ENCODE measurements around the gene LHFPL3.

The LHFPL3 gene

GRCh38 chr7:104901240-104901619 lies 572.8 kb downstream of the LHFPL3 start:
- no peak for TF ChIP-seq CTCF (IDR thresholded peaks at IDR 0.05; ENCODE audit: low read depth, low read length, missing control alignments)
- DNase-seq, result no peak
- in situ Hi-C loops (cut with HindIII; ENCODE audit: low pct_ligation_motif_present, low sequenced_read_pairs), result no loop called here

GRCh38 chr7:104902183-104902582 lies 573.8 kb downstream of the LHFPL3 start:
- DNase-seq, result no peak
- H3K27ac ChIP-seq, result no peak overlapping the region
- no peak overlapping the region for H3K4me3 ChIP-seq (ENCODE audit: low read depth, low read length)
- no peaks in the 10 kb centered on the region for H3K36me3 ChIP-seq (replicated peaks)
- in situ Hi-C loops (cut with HindIII; ENCODE audit: low pct_ligation_motif_present, low sequenced_read_pairs), result no loop called here
- no peak for TF ChIP-seq CTCF (IDR thresholded peaks at IDR 0.05; ENCODE audit: low read depth, low read length, missing control alignments)
- H3K27me3 ChIP-seq (replicated peaks), result no peaks in the 10 kb centered on the region

More at GRCh38 chr7:104901240-104901619, 572.8 kb downstream of the LHFPL3 start:
- Histone ChIP-seq H3K27me3 (replicated peaks) (no peaks in the 10 kb centered on the region), H3K27ac (no peak overlapping the region), H3K4me3 (ENCODE audit: low read depth, low read length) (no peak overlapping the region), H3K36me3 (replicated peaks) (no peaks in the 10 kb centered on the region)

- H3K4me3 ChIP-seq (ENCODE audit: low read depth, low read length), result no peak overlapping the region
- no peak overlapping the region for H3K27ac ChIP-seq
- no peak for DNase-seq
- in situ Hi-C loops (cut with HindIII; ENCODE audit: low pct_ligation_motif_present, low sequenced_read_pairs), result no loop called here
- H3K27me3 ChIP-seq (replicated peaks), result no peaks in the 10 kb centered on the region
- H3K36me3 ChIP-seq (replicated peaks), result no peaks in the 10 kb centered on the region
- no peak for TF ChIP-seq CTCF (IDR thresholded peaks at IDR 0.05; ENCODE audit: low read depth, low read length, missing control alignments)
These were observed 574.6 kb downstream of the LHFPL3 start for GRCh38 chr7:104903044-104903443.

GRCh38 chr7:104903846-104904245 lies 575.4 kb downstream of the LHFPL3 start:
- in situ Hi-C loops (cut with HindIII; ENCODE audit: low pct_ligation_motif_present, low sequenced_read_pairs), result no loop called here
- H3K27me3 ChIP-seq (replicated peaks), result no peaks in the 10 kb centered on the region
- H3K36me3 ChIP-seq (replicated peaks), result no peaks in the 10 kb centered on the region
- DNase-seq, result no peak
- no peak for TF ChIP-seq CTCF (IDR thresholded peaks at IDR 0.05; ENCODE audit: low read depth, low read length, missing control alignments)
- no peak overlapping the region for H3K27ac ChIP-seq
- no peak overlapping the region for H3K4me3 ChIP-seq (ENCODE audit: low read depth, low read length)

GRCh38 chr7:104906032-104906431 lies 577.6 kb downstream of the LHFPL3 start:
- in situ Hi-C loops (cut with HindIII; ENCODE audit: low pct_ligation_motif_present, low sequenced_read_pairs), result no loop called here
- H3K36me3 ChIP-seq (replicated peaks), result no peaks in the 10 kb centered on the region
- no peak overlapping the region for H3K4me3 ChIP-seq (ENCODE audit: low read depth, low read length)
- no peaks in the 10 kb centered on the region for H3K27me3 ChIP-seq (replicated peaks)
- no peak overlapping the region for H3K27ac ChIP-seq
- no peak for DNase-seq
- no peak for TF ChIP-seq CTCF (IDR thresholded peaks at IDR 0.05; ENCODE audit: low read depth, low read length, missing control alignments)

GRCh38 chr7:104906556-104906955 lies 578.2 kb downstream of the LHFPL3 start:
- Histone ChIP-seq H3K27ac (no peak overlapping the region), H3K36me3 (replicated peaks) (no peaks in the 10 kb centered on the region), H3K4me3 (ENCODE audit: low read depth, low read length) (no peak overlapping the region), H3K27me3 (replicated peaks) (no peaks in the 10 kb centered on the region)
- in situ Hi-C loops (cut with HindIII; ENCODE audit: low pct_ligation_motif_present, low sequenced_read_pairs), result no loop called here
- no peak for DNase-seq
- no peak for TF ChIP-seq CTCF (IDR thresholded peaks at IDR 0.05; ENCODE audit: low read depth, low read length, missing control alignments)

All from brain microvascular endothelial cell (primary cell).